Stimulated activated CD8-positive, alpha-beta memory T cell treated with anti-CD3 and anti-CD28 coated beads, Interleukin-12 subunit alpha, Interleukin-12 subunit beta, amount 100 ng/mL, for 24 hours (primary cell): ENCODE measurements around the gene B4GALT1.
"Not testable (repeated sequence)": the region's sequence is repeated elsewhere in the genome, so short reads cannot be mapped to it uniquely, and the experiment has no call there.

Experiments
- DNase-seq: peaks from one replicate; pipeline ENCODE4 v3.0.0-alpha.2; 2020; ENCODE audit errors: extremely low read depth

The B4GALT1 gene

GRCh38 chr9:33184963-33185362 lies 17.8 kb upstream of the B4GALT1 start:
- DNase-seq, result no peak

GRCh38 chr9:33182519-33182918 lies 15.4 kb upstream of the B4GALT1 start:
- DNase-seq, result no peak

GRCh38 chr9:33180526-33181184 lies 13.5 kb upstream of the B4GALT1 start:
- DNase-seq, result no peak

GRCh38 chr9:33178972-33179697 lies 12.0 kb upstream of the B4GALT1 start:
- DNase-seq, result no peak

- no peak for DNase-seq
Observed at GRCh38 chr9:33177639-33178038, 10.5 kb upstream of the B4GALT1 start.

GRCh38 chr9:33177086-33177485 lies 9.9 kb upstream of the B4GALT1 start:
- DNase-seq, result no peak

- no peak for DNase-seq
Observed at GRCh38 chr9:33175649-33176325, 8.7 kb upstream of the B4GALT1 start.

- DNase-seq, result no peak
Observed at GRCh38 chr9:33172256-33173238, 5.4 kb upstream of the B4GALT1 start.

GRCh38 chr9:33170464-33171415 lies 3.6 kb upstream of the B4GALT1 start:
- no peak for DNase-seq

GRCh38 chr9:33168941-33169544 lies 1.9 kb upstream of the B4GALT1 start:
- no peak for DNase-seq

GRCh38 chr9:33167972-33168461 lies 881 bp upstream of the B4GALT1 start:
- no peak for DNase-seq

GRCh38 chr9:33166231-33167083 lies 679 bp downstream of the B4GALT1 start:
- DNase-seq, result no peak

- DNase-seq, result no peak
Observed at GRCh38 chr9:33165263-33166151, 1.6 kb downstream of the B4GALT1 start.

- DNase-seq, result not testable (repeated sequence)
Observed at GRCh38 chr9:33164921-33165262, 2.2 kb downstream of the B4GALT1 start.

- no peak for DNase-seq
Observed at GRCh38 chr9:33164138-33164809, 2.9 kb downstream of the B4GALT1 start.

- DNase-seq, result no peak
Observed at GRCh38 chr9:33163433-33164137, 3.6 kb downstream of the B4GALT1 start.
